Measurements from ENCODE around the gene XYLB. TPM values are rescaled to one million over a fixed set of nuclear protein-coding genes. Genes with fewer than 3 reads are reported as not detected.
"Not testable (repeated sequence)": the region's sequence is repeated elsewhere in the genome, so short reads cannot be mapped to it uniquely, and the experiment has no call there.

XYLB gene
- 1.5 TPM for polyA plus RNA-seq (2013, experiment 1 of 2)
- polyA plus RNA-seq (2013, experiment 2 of 2), result 1.1 TPM

DNA sequence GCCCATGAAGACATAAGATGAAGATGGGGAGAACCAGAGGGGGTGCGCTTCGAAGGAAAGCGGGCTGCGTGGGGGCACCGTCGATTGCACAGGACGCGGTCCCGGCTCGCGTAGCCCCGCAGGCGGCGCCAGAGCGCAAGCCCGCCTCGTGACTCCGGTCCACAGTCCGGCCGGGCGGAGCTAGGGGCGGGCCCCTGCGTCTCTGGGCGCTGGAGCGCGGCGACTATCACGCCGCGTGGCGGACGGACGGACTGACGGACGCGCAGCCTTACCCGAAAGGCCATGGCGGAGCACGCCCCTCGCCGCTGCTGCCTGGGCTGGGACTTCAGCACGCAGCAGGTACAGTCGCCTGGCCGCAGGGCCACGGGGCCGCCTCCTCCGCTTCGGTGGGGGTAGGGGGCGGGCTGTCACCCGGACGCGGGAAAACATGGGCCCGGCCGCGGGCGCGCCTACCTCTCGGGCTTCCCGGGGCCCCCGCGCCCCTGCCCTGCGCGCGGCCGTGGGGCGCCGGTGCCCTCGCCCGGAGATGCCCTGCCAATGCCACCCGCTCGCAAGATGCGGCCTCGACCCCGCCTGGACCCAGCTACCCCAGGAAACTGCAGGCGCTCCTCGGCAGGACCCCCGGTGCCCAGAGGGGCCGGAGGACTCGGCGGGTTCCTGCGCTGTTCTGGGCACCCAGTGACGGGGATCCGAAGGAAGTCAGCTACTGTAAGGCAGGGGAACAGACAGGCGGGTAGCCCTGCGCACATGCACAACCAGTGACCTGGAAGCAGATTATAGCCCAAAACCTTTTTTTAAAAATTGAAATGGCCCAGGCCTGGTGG, at the start of gene XYLB:
Gene XYLB (plus strand): TSS at position 199 of the 824 bp plus-strand sequence. CDS start 84 bp downstream, at position 283.
- no CpG with 5 or more reads among the region's 85 CpGs for WGBS, 2 donors (ENCODE audit: extremely low coverage in 2 of 2, insufficient read length in 2 of 2, insufficient replicate concordance in 1 of 2)
- Histone ChIP-seq H3K27ac (replicated peaks; ENCODE audit: low read length) (no peak within 1 kb of the TSS), H2BK15ac (ENCODE audit: low read length) (peak within 1 kb of the TSS; percentile 96), H3K14ac (ENCODE audit: low read length) (peak within 1 kb of the TSS; percentile 82), H2AFZ (ENCODE audit: low read length) (peak within 1 kb of the TSS; percentile 100), H3K18ac (ENCODE audit: low read length) (peak within 1 kb of the TSS; percentile 96), H3K4me2 (ENCODE audit: insufficient read depth, low read length, poor library complexity, severe bottlenecking) (peak within 1 kb of the TSS; percentile 83), H3K9me3 (replicated peaks in 1 of 2; ENCODE audit: control insufficient read depth in 2 of 2, insufficient read depth in 1 of 2, low read depth in 1 of 2, low read length in 2 of 2) (no peaks in the 10 kb centered on the region), H2AK5ac (ENCODE audit: low read depth, low read length) (no peak within 1 kb of the TSS), H3K79me1 (ENCODE audit: low read depth, low read length) (peaks cover 3% of the 10 kb centered on the region), H3K27me3 (ENCODE audit: control insufficient read depth in 3 of 3, insufficient read depth in 3 of 3, low read depth in 1 of 3, low read length in 3 of 3) (no peaks in the 10 kb centered on the region), H4K91ac (ENCODE audit: low read depth, low read length, poor library complexity) (no peak within 1 kb of the TSS), H3K4me3 (ENCODE audit: low read length in 2 of 2) (peak within 1 kb of the TSS; percentile 84 to 95), H3K4ac (ENCODE audit: low read length) (peak within 1 kb of the TSS; percentile 66), H3K36me3 (replicated peaks in 1 of 2; ENCODE audit: control insufficient read depth in 2 of 2, insufficient read depth in 2 of 2, low read length in 2 of 2) (peaks cover 0 to 29% of the 10 kb centered on the region in 2 donors), H2BK120ac (ENCODE audit: low read depth, low read length) (no peak within 1 kb of the TSS), H4K8ac (ENCODE audit: low read depth, low read length) (no peak within 1 kb of the TSS), H3K23ac (ENCODE audit: low read depth, low read length, poor library complexity) (peak within 1 kb of the TSS; percentile 97), H3K9ac (ENCODE audit: low read depth, low read length, poor library complexity) (peak within 1 kb of the TSS; percentile 95), H2BK5ac (ENCODE audit: low read length) (no peak within 1 kb of the TSS), H2BK12ac (ENCODE audit: low read length) (peak within 1 kb of the TSS; percentile 67), H3K4me1 (ENCODE audit: control insufficient read depth in 2 of 2, insufficient read depth in 1 of 2, low read depth in 1 of 2, low read length in 2 of 2) (peaks cover 3 to 8% of the 10 kb centered on the region in 2 donors)
- DNase-seq (ENCODE audit: low spot score), result peak; percentile 69

- not testable (repeated sequence) for H3K36me3 ChIP-seq (replicated peaks in 1 of 2; ENCODE audit: control insufficient read depth in 2 of 2, insufficient read depth in 2 of 2, low read length in 2 of 2); H3K23ac ChIP-seq (ENCODE audit: low read depth, low read length, poor library complexity); H3K4me2 ChIP-seq (ENCODE audit: insufficient read depth, low read length, poor library complexity, severe bottlenecking); H3K9me3 ChIP-seq (replicated peaks in 1 of 2; ENCODE audit: control insufficient read depth in 2 of 2, insufficient read depth in 1 of 2, low read depth in 1 of 2, low read length in 2 of 2); H3K4ac ChIP-seq (ENCODE audit: low read length); H2BK120ac ChIP-seq (ENCODE audit: low read depth, low read length); H3K79me1 ChIP-seq (ENCODE audit: low read depth, low read length); H3K4me3 ChIP-seq (ENCODE audit: low read length in 2 of 2); H3K4me1 ChIP-seq (ENCODE audit: control insufficient read depth in 2 of 2, insufficient read depth in 1 of 2, low read depth in 1 of 2, low read length in 2 of 2); H3K27ac ChIP-seq (replicated peaks; ENCODE audit: low read length); H3K27me3 ChIP-seq (ENCODE audit: control insufficient read depth in 3 of 3, insufficient read depth in 3 of 3, low read depth in 1 of 3, low read length in 3 of 3); H3K18ac ChIP-seq (ENCODE audit: low read length); H2AFZ ChIP-seq (ENCODE audit: low read length); H2BK12ac ChIP-seq (ENCODE audit: low read length); DNase-seq (ENCODE audit: low spot score); H4K8ac ChIP-seq (ENCODE audit: low read depth, low read length); H2AK5ac ChIP-seq (ENCODE audit: low read depth, low read length); H2BK15ac ChIP-seq (ENCODE audit: low read length); H3K9ac ChIP-seq (ENCODE audit: low read depth, low read length, poor library complexity); H2BK5ac ChIP-seq (ENCODE audit: low read length); H4K91ac ChIP-seq (ENCODE audit: low read depth, low read length, poor library complexity); H3K14ac ChIP-seq (ENCODE audit: low read length)
- no CpG with 5 or more reads among the region's 4 CpGs for WGBS, 2 donors (ENCODE audit: extremely low coverage in 2 of 2, insufficient read length in 2 of 2, insufficient replicate concordance in 1 of 2)
These were observed 49.5 kb upstream of the XYLB start for GRCh38 chr3:38297053-38297452.

GRCh38 chr3:38297537-38297936, 49.0 kb upstream of the XYLB start:
- Histone ChIP-seq H3K4me2 (ENCODE audit: insufficient read depth, low read length, poor library complexity, severe bottlenecking) (no peak overlapping the region), H3K27ac (replicated peaks; ENCODE audit: low read length) (no peak overlapping the region), H3K9me3 (replicated peaks in 1 of 2; ENCODE audit: control insufficient read depth in 2 of 2, insufficient read depth in 1 of 2, low read depth in 1 of 2, low read length in 2 of 2) (no peaks in the 10 kb centered on the region), H3K4me1 (ENCODE audit: control insufficient read depth in 2 of 2, insufficient read depth in 1 of 2, low read depth in 1 of 2, low read length in 2 of 2) (peaks cover 0 to 2% of the 10 kb centered on the region in 2 donors), H3K23ac (ENCODE audit: low read depth, low read length, poor library complexity) (no peak overlapping the region), H3K14ac (ENCODE audit: low read length) (no peak overlapping the region), H3K79me1 (ENCODE audit: low read depth, low read length) (no peaks in the 10 kb centered on the region), H3K18ac (ENCODE audit: low read length) (no peak overlapping the region), H2AFZ (ENCODE audit: low read length) (no peak overlapping the region), H3K36me3 (replicated peaks in 1 of 2; ENCODE audit: control insufficient read depth in 2 of 2, insufficient read depth in 2 of 2, low read length in 2 of 2) (no peaks in the 10 kb centered on the region), H4K8ac (ENCODE audit: low read depth, low read length) (no peak overlapping the region), H3K9ac (ENCODE audit: low read depth, low read length, poor library complexity) (no peak overlapping the region), H2BK12ac (ENCODE audit: low read length) (no peak overlapping the region), H3K4me3 (ENCODE audit: low read length in 2 of 2) (no peak overlapping the region), H3K27me3 (ENCODE audit: control insufficient read depth in 3 of 3, insufficient read depth in 3 of 3, low read depth in 1 of 3, low read length in 3 of 3) (peaks cover 0 to 3% (median 0%) of the 10 kb centered on the region in 3 experiments), H4K91ac (ENCODE audit: low read depth, low read length, poor library complexity) (no peak overlapping the region), H2BK15ac (ENCODE audit: low read length) (no peak overlapping the region), H2AK5ac (ENCODE audit: low read depth, low read length) (no peak overlapping the region), H2BK5ac (ENCODE audit: low read length) (no peak overlapping the region), H3K4ac (ENCODE audit: low read length) (no peak overlapping the region), H2BK120ac (ENCODE audit: low read depth, low read length) (no peak overlapping the region)
- no peak for DNase-seq (ENCODE audit: low spot score)

GRCh38 chr3:38297947-38298711, 48.5 kb upstream of the XYLB start:
- no peaks in the 10 kb centered on the region for H3K9me3 ChIP-seq (replicated peaks in 1 of 2; ENCODE audit: control insufficient read depth in 2 of 2, insufficient read depth in 1 of 2, low read depth in 1 of 2, low read length in 2 of 2)
- H2BK12ac ChIP-seq (ENCODE audit: low read length), result no peak overlapping the region
- no peak overlapping the region for H2BK15ac ChIP-seq (ENCODE audit: low read length)
- no peak overlapping the region for H3K23ac ChIP-seq (ENCODE audit: low read depth, low read length, poor library complexity)
- no peak overlapping the region for H3K9ac ChIP-seq (ENCODE audit: low read depth, low read length, poor library complexity)
- DNase-seq (ENCODE audit: low spot score), result no peak
- H2BK5ac ChIP-seq (ENCODE audit: low read length), result no peak overlapping the region
- no peaks in the 10 kb centered on the region for H3K36me3 ChIP-seq (replicated peaks in 1 of 2; ENCODE audit: control insufficient read depth in 2 of 2, insufficient read depth in 2 of 2, low read length in 2 of 2)
- no peak overlapping the region for H3K4me2 ChIP-seq (ENCODE audit: insufficient read depth, low read length, poor library complexity, severe bottlenecking)
- no peak overlapping the region for H3K14ac ChIP-seq (ENCODE audit: low read length)
- no peak overlapping the region for H3K4ac ChIP-seq (ENCODE audit: low read length)
- H4K8ac ChIP-seq (ENCODE audit: low read depth, low read length), result no peak overlapping the region
- no peak overlapping the region for H3K4me3 ChIP-seq (ENCODE audit: low read length in 2 of 2)
- peaks cover 0 to 2% of the 10 kb centered on the region in 2 donors for H3K4me1 ChIP-seq (ENCODE audit: control insufficient read depth in 2 of 2, insufficient read depth in 1 of 2, low read depth in 1 of 2, low read length in 2 of 2)
- no peak overlapping the region for H2AK5ac ChIP-seq (ENCODE audit: low read depth, low read length)
- H3K18ac ChIP-seq (ENCODE audit: low read length), result no peak overlapping the region
- no peak overlapping the region for H2BK120ac ChIP-seq (ENCODE audit: low read depth, low read length)
- H2AFZ ChIP-seq (ENCODE audit: low read length), result no peak overlapping the region
- H3K27ac ChIP-seq (replicated peaks; ENCODE audit: low read length), result no peak overlapping the region
- no peaks in the 10 kb centered on the region for H3K79me1 ChIP-seq (ENCODE audit: low read depth, low read length)
- no CpG with 5 or more reads among the region's 5 CpGs for WGBS, 2 donors (ENCODE audit: extremely low coverage in 2 of 2, insufficient read length in 2 of 2, insufficient replicate concordance in 1 of 2)
- no peak overlapping the region for H4K91ac ChIP-seq (ENCODE audit: low read depth, low read length, poor library complexity)
- H3K27me3 ChIP-seq (ENCODE audit: control insufficient read depth in 3 of 3, insufficient read depth in 3 of 3, low read depth in 1 of 3, low read length in 3 of 3), result peaks cover 0 to 3% (median 0%) of the 10 kb centered on the region in 3 experiments
